ENCODE measurements around the gene NOSIP.

NOSIP gene

DNA sequence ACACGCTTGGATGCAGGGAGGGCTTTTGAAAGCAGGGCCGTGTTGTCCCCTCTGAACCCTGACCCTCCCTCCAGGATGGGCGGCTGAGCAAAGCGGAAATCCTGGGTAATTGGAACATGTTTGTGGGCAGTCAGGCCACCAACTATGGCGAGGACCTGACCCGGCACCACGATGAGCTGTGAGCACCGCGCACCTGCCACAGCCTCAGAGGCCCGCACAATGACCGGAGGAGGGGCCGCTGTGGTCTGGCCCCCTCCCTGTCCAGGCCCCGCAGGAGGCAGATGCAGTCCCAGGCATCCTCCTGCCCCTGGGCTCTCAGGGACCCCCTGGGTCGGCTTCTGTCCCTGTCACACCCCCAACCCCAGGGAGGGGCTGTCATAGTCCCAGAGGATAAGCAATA is 37.3 kb downstream of the NOSIP start:
- DNase-seq, result no peak

DNA sequence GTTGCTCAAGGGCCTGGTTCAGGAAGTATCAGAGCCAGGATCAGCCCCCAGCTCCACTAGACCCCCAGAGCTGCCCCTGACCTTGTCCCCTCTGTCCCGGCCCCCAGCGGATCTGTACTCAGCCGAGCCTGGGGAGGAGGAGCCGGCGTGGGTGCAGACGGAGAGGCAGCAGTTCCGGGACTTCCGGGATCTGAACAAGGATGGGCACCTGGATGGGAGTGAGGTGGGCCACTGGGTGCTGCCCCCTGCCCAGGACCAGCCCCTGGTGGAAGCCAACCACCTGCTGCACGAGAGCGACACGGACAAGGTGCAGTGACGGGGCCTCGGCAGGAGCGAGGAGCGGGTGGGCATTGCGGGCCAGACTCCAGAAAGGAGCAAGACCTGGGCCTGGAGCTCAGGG is 37.9 kb downstream of the NOSIP start:
- no peak for DNase-seq

GRCh38 chr19:49541914-49542313 is 38.4 kb downstream of the NOSIP start:
- DNase-seq, result no peak

- no peak for DNase-seq
Observed at GRCh38 chr19:49539192-49539952, 41.0 kb downstream of the NOSIP start.

- DNase-seq, result no peak
Observed at GRCh38 chr19:49538643-49539042, 41.7 kb downstream of the NOSIP start.

- no peak for DNase-seq
Observed at GRCh38 chr19:49536921-49537462, 43.4 kb downstream of the NOSIP start.

DNA sequence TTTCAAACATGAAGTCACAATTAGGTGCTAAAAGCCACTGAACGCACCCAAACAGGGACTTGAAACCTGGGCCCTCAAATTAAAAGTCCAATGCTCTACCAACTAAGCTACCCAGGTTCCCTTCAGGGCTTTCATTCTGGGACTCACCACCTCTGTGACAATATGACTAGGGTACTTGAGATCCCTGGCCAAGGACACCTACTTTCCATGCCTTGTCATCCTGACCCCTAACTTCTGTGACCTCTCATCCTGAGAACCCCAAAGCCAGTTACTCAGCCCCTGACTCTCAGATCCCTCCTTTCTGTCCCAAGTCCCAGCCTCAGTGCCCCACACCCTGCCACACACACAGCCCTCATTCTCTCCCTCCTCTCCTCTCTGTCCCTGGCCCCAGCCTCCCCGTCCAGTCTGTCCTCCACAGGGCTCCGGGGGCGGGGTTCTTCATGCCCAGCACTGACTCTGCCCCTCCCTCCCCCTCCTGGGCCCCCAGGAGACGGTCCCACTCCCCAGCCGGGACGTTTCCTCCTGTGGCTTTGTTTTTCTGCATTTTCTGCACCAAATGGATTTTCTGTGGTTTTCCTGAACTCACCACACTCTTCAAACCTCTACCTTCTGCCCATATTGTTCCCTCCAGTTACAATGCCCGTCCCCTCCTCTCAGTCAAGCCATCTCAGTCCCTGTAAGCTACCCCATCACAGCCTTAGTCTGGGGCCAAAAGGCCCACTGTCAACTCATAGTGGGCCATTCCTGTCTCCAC is 45.5 kb downstream of the NOSIP start:
- DNase-seq, result no peak

DNA sequence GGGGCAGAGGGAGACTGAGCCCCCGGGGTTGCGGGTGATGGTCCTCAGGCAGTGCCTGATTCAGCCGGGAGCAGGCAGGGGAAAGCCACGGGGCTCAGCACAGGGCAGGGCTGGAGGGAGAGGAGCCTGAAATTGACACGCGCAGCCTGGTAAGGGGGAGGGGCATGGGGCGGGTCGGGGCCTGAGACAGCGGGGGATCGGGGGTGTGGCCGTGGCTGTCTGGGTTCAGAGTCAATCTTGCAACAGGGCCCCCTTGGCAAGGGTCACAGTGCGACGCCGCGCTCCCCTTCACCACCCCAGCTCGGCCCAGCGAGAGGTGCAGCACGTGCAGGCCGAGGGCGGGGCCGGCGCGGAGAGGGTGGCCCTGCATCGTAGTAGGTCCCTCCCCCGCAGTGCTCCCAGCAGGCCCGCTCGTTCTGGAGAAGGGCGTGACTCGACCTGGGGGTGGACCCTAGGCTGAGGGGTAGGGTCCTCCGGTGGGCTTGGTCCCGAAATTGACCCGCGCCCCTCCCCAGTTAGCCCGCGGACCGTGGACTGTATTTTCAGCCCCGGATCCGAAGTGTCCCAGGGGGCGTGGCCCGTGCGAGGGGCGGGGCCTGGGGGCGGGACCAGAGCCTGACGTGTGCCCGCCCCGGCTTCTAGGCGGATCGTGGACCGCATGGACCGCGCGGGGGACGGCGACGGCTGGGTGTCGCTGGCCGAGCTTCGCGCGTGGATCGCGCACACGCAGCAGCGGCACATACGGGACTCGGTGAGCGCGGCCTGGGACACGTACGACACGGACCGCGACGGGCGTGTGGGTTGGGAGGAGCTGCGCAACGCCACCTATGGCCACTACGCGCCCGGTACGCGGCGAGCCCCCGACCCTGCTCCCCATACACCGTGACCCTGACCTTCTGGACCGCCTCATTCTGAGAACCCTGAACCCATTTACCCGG is 46.5 kb downstream of the NOSIP start:
- peak; percentile 30 for DNase-seq

- no peak for DNase-seq
Observed at GRCh38 chr19:49530708-49531107, 49.6 kb downstream of the NOSIP start.

- DNase-seq, result no peak
Observed at GRCh38 chr19:49528211-49528771, 52.1 kb downstream of the NOSIP start.

DNA sequence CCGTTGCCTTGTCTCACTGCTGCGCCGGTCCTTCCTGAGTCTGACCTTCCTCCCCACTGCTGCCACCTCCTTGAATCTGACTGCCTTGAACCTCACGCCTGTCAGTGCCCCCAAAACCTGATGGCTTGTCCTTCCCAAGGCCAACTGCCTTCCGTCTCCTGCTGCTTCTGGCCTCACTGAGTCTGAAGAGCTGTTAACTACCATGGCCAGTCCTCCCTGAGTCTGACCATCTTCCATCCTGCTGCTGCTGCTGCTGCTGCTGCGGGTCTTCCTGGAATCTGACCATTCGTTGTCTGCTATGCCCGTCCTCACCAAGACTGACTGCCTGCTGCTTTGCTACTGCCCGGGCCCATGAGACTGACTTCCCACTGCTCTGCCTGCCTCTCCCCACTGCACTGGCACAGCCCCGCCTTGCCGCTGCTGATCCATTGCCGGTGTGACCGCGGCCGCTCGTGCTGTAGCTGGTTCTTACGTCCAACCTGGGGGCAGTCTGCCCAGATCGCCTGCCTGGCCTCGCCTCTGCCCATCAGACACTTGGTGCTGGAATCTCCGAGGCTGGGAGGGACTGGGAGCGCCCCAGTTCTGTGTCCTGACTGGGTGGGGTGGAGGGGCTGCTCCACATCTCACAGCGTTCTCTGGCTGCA is 55.4 kb downstream of the NOSIP start:
- no peak for DNase-seq

- DNase-seq, result no peak
Observed at GRCh38 chr19:49520705-49521319, 59.5 kb downstream of the NOSIP start.

- no peak for DNase-seq
Observed at GRCh38 chr19:49518033-49518432, 62.3 kb downstream of the NOSIP start.

DNA sequence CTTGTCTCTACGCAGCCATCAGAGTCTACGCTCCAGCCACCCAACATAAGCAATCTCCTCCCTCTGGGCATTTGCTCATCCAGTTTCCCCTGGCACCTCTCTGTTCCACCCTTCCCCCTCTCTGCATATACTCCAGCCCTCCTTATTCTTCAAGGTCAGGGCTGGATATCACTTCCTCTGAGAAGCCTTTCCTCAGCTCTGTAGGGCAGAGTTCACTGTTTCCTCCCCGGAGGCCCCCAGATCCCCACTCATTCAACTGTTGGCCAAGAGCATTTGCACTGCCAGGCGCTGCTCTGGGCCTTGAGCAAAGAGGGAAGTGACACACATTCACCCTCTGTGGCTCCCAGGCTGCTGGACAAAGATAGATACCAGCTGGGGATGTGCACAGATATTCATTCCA is 64.6 kb downstream of the NOSIP start:
- no peak for DNase-seq

- no peak for DNase-seq
Observed at GRCh38 chr19:49514151-49514550, 66.2 kb downstream of the NOSIP start.

DNA sequence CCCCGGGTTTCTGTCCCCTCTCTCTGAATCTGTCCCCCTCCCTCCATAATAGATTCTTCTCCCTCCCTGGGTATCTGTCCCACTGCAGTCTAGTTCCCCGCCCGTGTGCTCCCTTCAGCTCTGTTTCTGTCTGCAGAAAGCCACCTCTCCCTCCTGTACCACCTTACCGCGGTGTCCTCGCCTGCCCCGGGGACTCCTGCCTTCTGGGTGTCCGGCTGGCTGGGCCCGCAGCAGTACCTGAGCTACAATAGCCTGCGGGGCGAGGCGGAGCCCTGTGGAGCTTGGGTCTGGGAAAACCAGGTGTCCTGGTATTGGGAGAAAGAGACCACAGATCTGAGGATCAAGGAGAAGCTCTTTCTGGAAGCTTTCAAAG is 66.6 kb downstream of the NOSIP start:
- DNase-seq, result no peak

DNA sequence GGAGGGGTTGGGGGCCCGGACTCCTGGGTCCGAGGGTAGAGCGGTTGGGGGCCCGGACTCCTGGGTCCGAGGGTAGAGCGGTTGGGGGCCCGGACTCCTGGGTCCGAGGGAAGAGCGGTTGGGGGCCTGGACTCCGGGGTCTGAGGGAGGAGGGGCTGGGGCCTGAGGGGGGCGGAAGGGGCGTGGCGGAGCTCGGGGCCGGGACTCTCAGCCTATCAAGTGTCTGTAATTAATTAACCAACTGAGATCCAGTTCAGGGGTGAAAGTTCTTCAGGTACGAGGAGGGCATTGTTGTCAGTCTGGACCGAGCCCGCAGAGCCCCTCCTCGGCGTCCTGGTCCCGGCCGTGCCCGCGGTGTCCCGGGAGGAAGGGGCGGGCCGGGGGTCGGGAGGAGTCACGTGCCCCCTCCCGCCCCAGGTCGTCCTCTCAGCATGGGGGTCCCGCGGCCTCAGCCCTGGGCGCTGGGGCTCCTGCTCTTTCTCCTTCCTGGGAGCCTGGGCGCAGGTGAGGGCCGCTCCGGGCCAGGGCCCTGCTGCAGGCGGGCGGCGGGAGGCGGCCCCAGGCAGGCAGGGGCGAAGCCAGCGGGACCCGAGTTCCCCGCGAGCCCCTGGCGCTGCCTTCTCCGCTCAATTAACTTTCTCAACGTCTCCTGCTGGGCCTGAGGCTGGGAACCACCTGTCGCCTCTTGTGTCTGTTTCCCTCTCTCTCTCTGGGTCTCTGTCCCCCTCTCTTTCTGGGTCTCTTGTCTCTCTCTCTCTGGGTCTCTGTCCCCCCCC is 67.2 kb downstream of the NOSIP start:
- no peak for DNase-seq

DNA sequence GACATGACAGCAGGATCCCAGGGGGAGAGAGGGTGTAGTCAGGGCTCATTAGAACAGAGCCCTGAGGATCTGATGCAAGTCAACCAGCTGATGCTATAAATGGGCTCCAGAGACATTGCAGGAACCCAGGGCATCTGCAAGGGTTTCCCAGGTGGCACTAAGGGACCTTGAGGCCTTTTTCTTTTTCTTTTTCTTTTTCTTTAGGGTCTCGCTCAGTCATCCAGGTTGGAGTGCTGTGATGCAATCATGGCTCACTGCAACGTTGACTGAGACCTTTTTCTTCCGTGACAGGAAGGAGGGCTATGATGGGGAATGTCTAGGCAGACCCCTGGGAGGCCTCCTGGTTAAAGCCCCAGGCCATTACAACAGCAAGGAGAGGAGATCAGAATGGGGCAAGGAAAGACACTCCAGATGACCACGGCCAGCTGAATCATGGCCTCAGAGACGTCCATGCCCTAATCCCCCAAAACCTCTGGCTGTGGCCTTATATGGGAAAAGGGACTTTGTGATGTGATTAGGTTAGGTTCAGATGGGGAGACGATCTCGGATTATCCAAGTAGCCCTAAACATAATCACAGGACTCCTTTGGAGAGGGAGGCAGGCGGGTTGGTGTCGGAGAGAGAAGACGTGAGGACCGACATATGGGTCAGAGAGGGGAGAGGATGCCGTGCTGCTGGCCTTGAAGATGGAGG is 72.4 kb downstream of the NOSIP start:
- DNase-seq, result no peak

GRCh38 chr19:49506575-49507105 is 73.7 kb downstream of the NOSIP start:
- peak; percentile 28 for DNase-seq

All from NCI-H2029 treated with DMSO at 0.1 percent for 48 hours (cell line).